T-cell (primary cell): ENCODE results near the gene LRAT. TPM values are rescaled to one million over a fixed set of nuclear protein-coding genes. Genes with fewer than 3 reads are reported as not detected.

ENCODE experiments used
- ATAC-seq, 4 experiments: fragments of 200-7000 bp in 3 of 4; fragments of 150-1000 bp in 1 of 4; cut with Tn5 transposase; replicated peaks in 1 of 4; 1 replicate in 3 of 4; 2 replicates in 1 of 4; pipeline ENCODE4 v1.10.0; 2021; ENCODE audit warnings: moderate library complexity in 3 of 4, mild to moderate bottlenecking in 2 of 4, moderate number of reproducible peaks in 1 of 4
- CTCF ChIA-PET, 2 donors: fragments of 300-600 bp; sonication (Branson Sonifier 250); formaldehyde crosslinking; loops; one replicate each; lab custom pipeline; 2022; ENCODE audit warnings: antibody characterized with exemption in 2 of 2; lab: Charles Lee
- POLR2A ChIA-PET, 2 donors: fragments of 300-600 bp; sonication (Branson Sonifier 250); formaldehyde crosslinking; loops; one replicate each; lab custom pipeline; 2022; ENCODE audit warnings: antibody characterized with exemption in 2 of 2; lab: Charles Lee
- DNase-seq, 35 experiments: peaks; one replicate each; pipeline versions ENCODE4 v3.0.0 to v3.0.0-alpha.2; 2013 to 2023
- H3K27ac ChIP-seq: one replicate; pipeline ENCODE4 v1.5.1; 2013; ENCODE audit warnings: low read length
- H3K27me3 ChIP-seq, 2 experiments: replicated peaks in 1 of 2; 1 replicate in 1 of 2; 2 replicates in 1 of 2; pipeline versions ENCODE4 v1.6.1 to v1.7.0; 2013; ENCODE audit warnings: low read length in 1 of 2, mixed read lengths in 1 of 2; ENCODE audit not compliant: control insufficient read depth in 2 of 2, insufficient read depth in 2 of 2; ENCODE audit errors: extremely low read depth in 1 of 2
- H3K36me3 ChIP-seq, 2 donors: 1 replicate in 1 of 2; 2 replicates in 1 of 2; pipeline versions ENCODE4 v1.6.1 to v1.7.0; 2013; ENCODE audit warnings: low read length in 1 of 2; ENCODE audit not compliant: control insufficient read depth in 2 of 2, insufficient read depth in 1 of 2; ENCODE audit errors: extremely low read depth in 1 of 2
- H3K4me1 ChIP-seq, 2 experiments: 1 replicate in 1 of 2; 2 replicates in 1 of 2; pipeline versions ENCODE4 v1.6.1 to v1.7.0; 2013; ENCODE audit warnings: low read length in 2 of 2, mixed read lengths in 1 of 2; ENCODE audit not compliant: insufficient read depth in 2 of 2, control insufficient read depth in 1 of 2; ENCODE audit errors: extremely low read depth in 1 of 2
- H3K4me3 ChIP-seq, 2 donors: 1 replicate in 1 of 2; 2 replicates in 1 of 2; pipeline versions ENCODE4 v1.5.1 to v1.7.0; 2013; ENCODE audit warnings: mild to moderate bottlenecking in 2 of 2, low read length in 1 of 2, moderate library complexity in 1 of 2; ENCODE audit not compliant: control insufficient read depth in 1 of 2; ENCODE audit errors: extremely low read depth in 1 of 2
- H3K9me3 ChIP-seq: 2 replicates; pipeline ENCODE4 v1.7.0; 2013
- H3K27ac Mint-ChIP-seq, 2 donors: one replicate each; pipeline ENCODE4 v1.8.0; 2020 to 2021; ENCODE audit warnings: mild to moderate bottlenecking in 2 of 2, mixed read lengths in 2 of 2
- H3K27me3 Mint-ChIP-seq, 2 donors: one replicate each; pipeline ENCODE4 v1.8.0; 2021 to 2022; ENCODE audit warnings: mixed read lengths in 2 of 2
- H3K36me3 Mint-ChIP-seq: one replicate; pipeline ENCODE4 v1.8.0; 2021; ENCODE audit warnings: mixed read lengths
- H3K4me1 Mint-ChIP-seq, 3 donors: one replicate each; pipeline ENCODE4 v1.8.0; 2020 to 2022; ENCODE audit warnings: mixed read lengths in 3 of 3, mild to moderate bottlenecking in 1 of 3
- H3K4me3 Mint-ChIP-seq, 3 donors: one replicate each; pipeline ENCODE4 v1.8.0; 2020 to 2022; ENCODE audit warnings: mild to moderate bottlenecking in 3 of 3, mixed read lengths in 3 of 3, moderate library complexity in 3 of 3
- H3K9me3 Mint-ChIP-seq, 3 donors: one replicate each; pipeline ENCODE4 v1.8.0; 2020 to 2022; ENCODE audit warnings: mixed read lengths in 3 of 3
- WGBS: methylation state at CpG from one replicate; pipeline ENCODE4 v1.1.5; 2013; ENCODE audit warnings: missing lambda C conversion rate; ENCODE audit not compliant: insufficient coverage; 5-methylcytosine and 5-hydroxymethylcytosine counted together
- total RNA-seq, 35 experiments: library from RNA in 6 of 35; stranded (reverse) in 6 of 35; fragments of 120-200 nt in 1 of 35; gene quantifications; one replicate each; pipeline versions ENCODE4 v1.2.1 to v1.2.4 and lab custom pipeline; 2013 to 2026

The LRAT gene
- total RNA-seq, 5 donors from 2014 or later (not counting 1 experiment from before 2014, with no cell fraction given), result not detected

DNA sequence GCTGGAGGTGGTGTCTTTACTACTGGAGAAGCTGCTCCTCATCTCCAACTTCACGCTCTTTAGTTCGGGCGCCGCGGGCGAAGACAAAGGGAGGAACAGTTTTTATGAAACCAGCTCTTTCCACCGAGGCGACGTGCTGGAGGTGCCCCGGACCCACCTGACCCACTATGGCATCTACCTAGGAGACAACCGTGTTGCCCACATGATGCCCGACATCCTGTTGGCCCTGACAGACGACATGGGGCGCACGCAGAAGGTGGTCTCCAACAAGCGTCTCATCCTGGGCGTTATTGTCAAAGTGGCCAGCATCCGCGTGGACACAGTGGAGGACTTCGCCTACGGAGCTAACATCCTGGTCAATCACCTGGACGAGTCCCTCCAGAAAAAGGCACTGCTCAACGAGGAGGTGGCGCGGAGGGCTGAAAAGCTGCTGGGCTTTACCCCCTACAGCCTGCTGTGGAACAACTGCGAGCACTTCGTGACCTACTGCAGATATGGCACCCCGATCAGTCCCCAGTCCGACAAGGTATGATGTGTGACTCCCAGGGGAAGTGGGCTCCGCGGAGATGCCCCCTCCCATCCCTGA is 634 bp downstream of the LRAT start:
- H3K4me3 Mint-ChIP-seq, result peak overlapping the region; percentile 77 to 91 (median 81)
- Histone ChIP-seq H3K9me3 (no peaks in the 10 kb centered on the region), H3K27me3 (peaks cover 12 to 47% of the 10 kb centered on the region in 2 experiments), H3K27ac (no peak overlapping the region), H3K4me1 (peaks cover 0 to 30% of the 10 kb centered on the region in 2 experiments), H3K36me3 (no peaks in the 10 kb centered on the region), H3K4me3 (peak overlapping the region; percentile 47 to 81)
- DNase-seq, result no peak
- ChIA-PET CTCF (interaction anchor here in 1 of 2 donors (0.6 kb wide), 1 partner anchor 9 kb away, joined by 3 read pairs; no protein-coding TSS in a partner anchor), POLR2A (no interaction called here)
- H3K9me3 Mint-ChIP-seq, result no peaks in the 10 kb centered on the region
- peaks cover 60 to 61% of the 10 kb centered on the region in 2 donors for H3K27me3 Mint-ChIP-seq
- 11% methylated on average over 31 of the region's 31 CpGs for WGBS
- peaks cover 19 to 29% (median 25%) of the 10 kb centered on the region in 3 donors for H3K4me1 Mint-ChIP-seq
- H3K36me3 Mint-ChIP-seq, result no peaks in the 10 kb centered on the region
- H3K27ac Mint-ChIP-seq, result no peak overlapping the region
- ATAC-seq, result no peak

DNA sequence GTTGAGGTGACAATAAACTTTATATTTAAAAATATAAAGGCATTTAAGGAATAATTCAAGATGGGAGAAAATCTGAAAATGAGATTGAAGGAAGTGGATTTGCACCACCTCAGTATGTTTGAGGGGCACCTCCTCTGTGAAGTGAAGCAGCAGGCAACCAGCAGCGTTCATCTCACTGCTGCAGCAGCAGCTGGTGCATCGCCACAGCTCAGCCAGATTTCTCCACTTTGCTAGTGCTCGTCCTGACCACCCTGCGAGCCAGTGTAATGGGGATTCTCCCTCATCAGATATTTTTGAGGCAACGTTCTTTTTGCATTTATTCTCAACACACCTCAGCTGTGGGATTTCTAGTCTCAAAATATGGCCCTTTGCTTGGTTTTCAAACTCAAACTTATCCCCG is 13.9 kb downstream of the LRAT start:
- no peaks in the 10 kb centered on the region for H3K4me1 ChIP-seq
- Mint-ChIP-seq H3K4me3 (no peak overlapping the region), H3K9me3 (no peaks in the 10 kb centered on the region), H3K36me3 (no peaks in the 10 kb centered on the region), H3K4me1 (no peaks in the 10 kb centered on the region), H3K27me3 (peaks cover 0 to 7% of the 10 kb centered on the region in 2 donors), H3K27ac (no peak overlapping the region)
- DNase-seq (no peak), ATAC-seq (no peak)
- H3K27me3 ChIP-seq, result no peaks in the 10 kb centered on the region
- CTCF ChIA-PET, result no interaction called here
- H3K9me3 ChIP-seq, result no peaks in the 10 kb centered on the region
- H3K27ac ChIP-seq, result no peak overlapping the region
- H3K4me3 ChIP-seq, result no peak overlapping the region
- WGBS, result 79% methylated on average over 2 of the region's 6 CpGs
- POLR2A ChIA-PET, result no interaction called here
- no peaks in the 10 kb centered on the region for H3K36me3 ChIP-seq

DNA sequence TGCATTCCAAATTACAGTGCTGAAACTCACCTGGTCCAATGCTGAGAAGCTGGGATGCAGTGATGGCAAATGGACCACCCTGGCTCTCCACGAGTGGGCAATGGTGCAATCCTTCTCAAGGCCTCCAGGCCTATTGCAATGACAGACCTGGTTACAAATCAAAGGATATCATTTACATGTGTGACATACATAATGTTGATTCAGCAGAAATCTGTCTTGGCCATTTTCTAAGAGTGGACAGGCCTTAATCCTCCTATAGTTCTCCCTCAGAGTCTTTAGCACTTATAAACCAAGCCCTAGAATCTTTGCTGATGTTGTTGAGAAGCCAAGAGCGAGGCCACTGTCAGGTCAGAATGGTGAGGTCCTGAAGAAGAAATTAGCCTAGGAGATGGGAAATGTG is 17.1 kb downstream of the LRAT start:
- Mint-ChIP-seq H3K4me3 (no peak overlapping the region), H3K27me3 (peaks cover 2 to 7% of the 10 kb centered on the region in 2 donors), H3K4me1 (no peaks in the 10 kb centered on the region), H3K9me3 (no peaks in the 10 kb centered on the region), H3K27ac (no peak overlapping the region), H3K36me3 (no peaks in the 10 kb centered on the region)
- Histone ChIP-seq H3K4me3 (no peak overlapping the region), H3K27ac (no peak overlapping the region), H3K9me3 (no peaks in the 10 kb centered on the region), H3K4me1 (no peaks in the 10 kb centered on the region), H3K27me3 (peaks cover 0 to 2% of the 10 kb centered on the region in 2 experiments), H3K36me3 (no peaks in the 10 kb centered on the region)
- POLR2A ChIA-PET, result no interaction called here
- DNase-seq (no peak), ATAC-seq (no peak)
- CTCF ChIA-PET, result no interaction called here
- 60% methylated on average over 1 of the region's 2 CpGs for WGBS

DNA sequence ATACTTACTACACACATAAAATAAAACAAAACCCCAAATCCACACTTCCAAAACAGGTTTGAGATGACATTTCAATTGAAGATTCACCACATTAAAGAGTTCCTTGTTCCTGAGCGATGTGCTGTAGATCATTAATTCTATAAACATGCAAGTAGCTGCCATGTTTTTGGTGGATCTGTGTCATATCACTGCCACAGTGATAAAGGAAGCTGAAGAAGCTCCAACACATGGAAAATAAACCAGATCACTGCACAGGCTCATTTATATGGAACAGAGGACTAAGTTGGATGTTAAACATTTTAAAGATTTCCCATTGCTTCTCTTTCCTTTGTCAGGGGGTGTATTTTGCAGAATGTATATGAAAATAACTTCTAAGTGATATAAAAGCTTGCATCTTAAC is 34.5 kb downstream of the LRAT start:
- no peak overlapping the region for H3K27ac Mint-ChIP-seq
- no peaks in the 10 kb centered on the region for H3K36me3 ChIP-seq
- ATAC-seq (no peak), DNase-seq (no peak)
- H3K9me3 Mint-ChIP-seq, result peaks cover 2 to 5% (median 4%) of the 10 kb centered on the region in 3 donors
- H3K4me1 ChIP-seq, result no peaks in the 10 kb centered on the region
- ChIA-PET POLR2A (no interaction called here), CTCF (no interaction called here)
- no CpG with 5 or more reads among the region's 1 CpG for WGBS
- H3K4me3 ChIP-seq, result no peak overlapping the region
- no peaks in the 10 kb centered on the region for H3K4me1 Mint-ChIP-seq
- no peak overlapping the region for H3K4me3 Mint-ChIP-seq
- peaks cover 13 to 23% of the 10 kb centered on the region in 2 donors for H3K27me3 Mint-ChIP-seq
- no peaks in the 10 kb centered on the region for H3K36me3 Mint-ChIP-seq
- H3K27ac ChIP-seq, result no peak overlapping the region
- peaks cover 0 to 7% of the 10 kb centered on the region in 2 experiments for H3K27me3 ChIP-seq
- H3K9me3 ChIP-seq, result no peaks in the 10 kb centered on the region

GRCh38 chr4:154779362-154779947 is 35.7 kb downstream of the LRAT start:
- no peak overlapping the region for H3K27ac Mint-ChIP-seq
- CTCF ChIA-PET, result no interaction called here
- Histone ChIP-seq H3K9me3 (no peaks in the 10 kb centered on the region), H3K27ac (no peak overlapping the region), H3K36me3 (no peaks in the 10 kb centered on the region), H3K27me3 (peaks cover under 1 to 7% of the 10 kb centered on the region in 2 experiments), H3K4me3 (no peak overlapping the region), H3K4me1 (no peaks in the 10 kb centered on the region)
- WGBS, result no CpG with 5 or more reads among the region's 3 CpGs
- POLR2A ChIA-PET, result no interaction called here
- no peak for ATAC-seq
- H3K36me3 Mint-ChIP-seq, result no peaks in the 10 kb centered on the region
- H3K27me3 Mint-ChIP-seq, result peaks cover 13 to 23% of the 10 kb centered on the region in 2 donors
- no peaks in the 10 kb centered on the region for H3K4me1 Mint-ChIP-seq
- H3K4me3 Mint-ChIP-seq, result no peak overlapping the region
- peaks cover 0 to 5% (median 4%) of the 10 kb centered on the region in 3 donors for H3K9me3 Mint-ChIP-seq
- no peak for DNase-seq

DNA sequence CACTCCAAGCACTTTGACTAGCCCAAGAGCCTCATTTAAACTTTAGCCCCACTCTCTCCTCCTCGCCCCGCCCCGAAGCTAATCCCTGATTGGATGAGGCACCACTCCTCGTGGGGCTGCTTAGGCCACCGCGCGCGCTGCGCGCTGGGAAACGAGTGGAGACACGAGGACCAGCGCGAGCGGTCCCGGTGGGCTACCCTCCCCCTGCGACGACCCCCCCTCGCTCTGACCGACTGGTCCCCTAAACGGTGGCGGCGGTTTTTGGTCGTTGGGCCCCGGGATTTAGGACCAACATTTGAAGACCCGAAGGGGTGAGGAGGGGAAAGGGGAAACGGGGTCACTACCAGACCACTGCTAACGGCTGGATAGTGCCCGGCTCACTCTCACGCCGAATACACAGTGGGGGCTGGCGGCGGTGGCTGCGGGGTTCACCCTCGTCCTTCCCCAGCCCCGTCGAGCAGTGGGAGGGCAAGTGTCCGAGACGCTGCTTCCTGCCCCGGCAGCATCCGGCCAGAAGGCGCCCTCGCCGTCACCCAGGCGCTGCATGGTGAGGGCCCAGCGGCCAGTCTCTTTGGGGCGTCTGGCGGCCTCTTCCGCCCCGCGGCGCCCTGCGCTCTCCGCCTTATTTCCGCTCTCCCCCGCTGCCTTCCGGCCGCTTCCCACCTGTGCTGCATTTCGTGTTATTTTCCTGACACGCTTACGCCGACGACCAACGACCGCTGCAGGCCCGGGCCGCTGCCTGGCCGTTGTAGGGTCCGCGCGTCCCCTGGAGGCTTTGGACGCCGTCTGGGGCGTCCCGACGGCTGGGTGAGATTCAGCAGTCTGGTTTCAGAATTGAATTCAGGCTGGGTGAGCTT is 37.6 kb downstream of the LRAT start, which contains the start of gene RBM46:
Gene RBM46 (plus strand): TSS at position 147 of the 857 bp plus-strand sequence. CDS start 15,481 bp downstream, outside the sequence.
- Histone ChIP-seq H3K36me3 (no peaks in the 10 kb centered on the region), H3K27me3 (peaks cover 2 to 7% of the 10 kb centered on the region in 2 experiments), H3K4me3 (no peak within 1 kb of the TSS), H3K9me3 (no peaks in the 10 kb centered on the region), H3K27ac (no peak within 1 kb of the TSS), H3K4me1 (no peaks in the 10 kb centered on the region)
- DNase-seq (no peak), ATAC-seq (no peak)
- CTCF ChIA-PET, result no interaction called here
- Mint-ChIP-seq H3K27me3 (peaks cover 13 to 20% of the 10 kb centered on the region in 2 donors), H3K4me1 (no peaks in the 10 kb centered on the region), H3K4me3 (no peak within 1 kb of the TSS), H3K27ac (no peak within 1 kb of the TSS), H3K9me3 (peaks cover 0 to 2% (median 0%) of the 10 kb centered on the region in 3 donors), H3K36me3 (no peaks in the 10 kb centered on the region)
- POLR2A ChIA-PET, result no interaction called here
- 78% methylated on average over 66 of the region's 76 CpGs for WGBS
